B cell (primary cell): ENCODE results near the gene DDO. TPM values are rescaled to one million over a fixed set of nuclear protein-coding genes. Genes with fewer than 3 reads are reported as not detected.

Experiments used
- ATAC-seq: fragments of 200-7000 bp; cut with Tn5 transposase; one replicate; pipeline ENCODE4 v1.10.0; 2021; ENCODE audit warnings: low read depth, mild to moderate bottlenecking, moderate number of reproducible peaks, moderate library complexity
- CTCF ChIA-PET: fragments of 350-600 bp; sonication (Branson Sonifier 250); formaldehyde crosslinking; loops from one replicate; lab custom pipeline; 2021; ENCODE audit warnings: antibody characterized with exemption, inconsistent platforms; lab: Charles Lee
- POLR2A ChIA-PET: fragments of 350-600 bp; sonication (Branson Sonifier 250); formaldehyde crosslinking; loops from one replicate; lab custom pipeline; 2021; ENCODE audit warnings: antibody characterized with exemption; lab: Charles Lee
- DNase-seq: peaks from one replicate; pipeline ENCODE4 v3.0.0; 2013
- H2AFZ ChIP-seq: 2 replicates; pipeline ENCODE4 v1.6.1; 2012; ENCODE audit warnings: mild to moderate bottlenecking, low read depth, low read length; ENCODE audit not compliant: insufficient read depth, poor library complexity, severe bottlenecking
- H3K27ac ChIP-seq, 2 donors: 1 replicate in 1 of 2; 2 replicates in 1 of 2; pipeline ENCODE4 v1.5.1; 2012 to 2013; ENCODE audit warnings: low read length in 2 of 2, mild to moderate bottlenecking in 2 of 2, moderate library complexity in 1 of 2
- H3K27me3 ChIP-seq, 4 experiments: fragments of 200-600 bp in 1 of 4; sonication (generic) in 1 of 4; replicated peaks in 1 of 4; 1 replicate in 2 of 4; 2 replicates in 2 of 4; pipeline versions ENCODE4 v1.6.1 to v1.7.0; 2013 to 2016; ENCODE audit warnings: low read length in 3 of 4, mild to moderate bottlenecking in 2 of 4, mixed read lengths in 1 of 4, moderate library complexity in 1 of 4; ENCODE audit not compliant: insufficient read depth in 4 of 4, control insufficient read depth in 3 of 4; ENCODE audit errors: control extremely low read depth in 1 of 4
- H3K36me3 ChIP-seq, 2 experiments: replicated peaks in 1 of 2; 1 replicate in 1 of 2; 2 replicates in 1 of 2; pipeline versions ENCODE4 v1.6.1 to v1.7.1; 2013; ENCODE audit warnings: low read length in 1 of 2; ENCODE audit not compliant: insufficient read depth in 2 of 2, control insufficient read depth in 1 of 2; ENCODE audit errors: control extremely low read depth in 1 of 2, extremely low read depth in 1 of 2
- H3K4me1 ChIP-seq, 2 donors: fragments of 200-600 bp in 1 of 2; sonication (generic) in 1 of 2; 1 replicate in 1 of 2; 2 replicates in 1 of 2; pipeline versions ENCODE4 v1.5.1 to v1.6.1; 2013 to 2017; ENCODE audit warnings: low read length in 2 of 2; ENCODE audit not compliant: control insufficient read depth in 2 of 2, insufficient read depth in 2 of 2
- H3K4me2 ChIP-seq: replicated peaks from 2 replicates; pipeline ENCODE3; 2012; ENCODE audit warnings: mild to moderate bottlenecking, low read depth, low read length; ENCODE audit not compliant: poor library complexity, severe bottlenecking
- H3K4me3 ChIP-seq, 5 experiments: fragments of 200-600 bp in 1 of 5; sonication (generic) in 1 of 5; 1 replicate in 3 of 5; 2 replicates in 2 of 5; pipeline versions ENCODE4 v1.5.1 to v1.7.0; 2011 to 2016; ENCODE audit warnings: low read length in 4 of 5, mild to moderate bottlenecking in 4 of 5, low read depth in 2 of 5, control low read depth in 1 of 5, moderate library complexity in 1 of 5; ENCODE audit not compliant: insufficient read depth in 1 of 5; ENCODE audit errors: control extremely low read depth in 1 of 5, extremely low read depth in 1 of 5
- H3K79me2 ChIP-seq: fragments of 200-600 bp; sonication (generic); one replicate; pipeline ENCODE4 v1.6.0; 2016; ENCODE audit warnings: low read length; ENCODE audit not compliant: control insufficient read depth, insufficient read depth
- H3K9ac ChIP-seq: fragments of 200-600 bp; sonication (generic); 2 replicates; pipeline ENCODE4 v1.6.1; 2017; ENCODE audit warnings: mild to moderate bottlenecking, low read length, moderate library complexity
- H3K9me3 ChIP-seq, 3 donors: one replicate each; pipeline versions ENCODE4 v1.6.1 to v1.7.1; 2013; ENCODE audit warnings: low read length in 2 of 3; ENCODE audit not compliant: control insufficient read depth in 2 of 3, insufficient read depth in 1 of 3; ENCODE audit errors: control extremely low read depth in 1 of 3
- H4K20me1 ChIP-seq: 2 replicates; pipeline ENCODE4 v1.6.0; 2012; ENCODE audit warnings: mild to moderate bottlenecking, low read length; ENCODE audit not compliant: insufficient read depth, control insufficient read depth, poor library complexity, severe bottlenecking
- H3K27ac Mint-ChIP-seq: one replicate; pipeline ENCODE4 v1.8.0; 2021; ENCODE audit warnings: mixed read lengths
- H3K27me3 Mint-ChIP-seq: one replicate; pipeline ENCODE4 v1.8.0; 2021; ENCODE audit warnings: mixed read lengths
- H3K4me1 Mint-ChIP-seq: one replicate; pipeline ENCODE4 v1.8.0; 2021; ENCODE audit warnings: mixed read lengths
- H3K4me3 Mint-ChIP-seq: one replicate; pipeline ENCODE4 v1.8.0; 2021; ENCODE audit warnings: mixed read lengths
- H3K9me3 Mint-ChIP-seq: one replicate; pipeline ENCODE4 v1.8.0; 2022; ENCODE audit warnings: mixed read lengths; ENCODE audit not compliant: insufficient read depth
- EZH2 ChIP-seq: IDR thresholded peaks from 2 replicates; pipeline ENCODE4 v1.6.1; 2012; ENCODE audit warnings: borderline replicate concordance, low read depth, mild to moderate bottlenecking, moderate library complexity, low read length; ENCODE audit not compliant: insufficient read depth, poor library complexity, severe bottlenecking
- WGBS: methylation state at CpG from one replicate; pipeline ENCODE4 v1.1.5; 2013; ENCODE audit warnings: missing lambda C conversion rate; ENCODE audit not compliant: insufficient coverage; 5-methylcytosine and 5-hydroxymethylcytosine counted together
- intact Hi-C: fragments of 100-400 bp; cut with micrococcal nuclease; formaldehyde crosslinking; loops from one replicate; pipeline ENCODE4 v1.10.0; 2022
- polyA plus RNA-seq: library from polyadenylated mRNA; depleted of rRNA; stranded (reverse); fragments of >200 nt; gene quantifications from 2 replicates; pipeline ENCODE4 v1.2.3, GENCODE V29; 2012
- total RNA-seq, 2 donors: library from RNA; stranded (reverse); fragments of 120-200 nt in 1 of 2; gene quantifications; 1 replicate in 1 of 2; 2 replicates in 1 of 2; pipeline versions ENCODE4 v1.2.3 to v1.2.4, GENCODE V29; 2013 to 2022
- TF ChIP-seq, protein P1 (sequence below): fragments of 200-600 bp; IDR thresholded peaks from one replicate; pipeline ENCODE4 v1.8.0; 2022; ENCODE audit warnings: antibody characterized with exemption, mild to moderate bottlenecking

DDO gene
- total and polyA plus RNA-seq, 2 donors (not counting 1 experiment from before 2014, with no cell fraction given), result not detected

DNA sequence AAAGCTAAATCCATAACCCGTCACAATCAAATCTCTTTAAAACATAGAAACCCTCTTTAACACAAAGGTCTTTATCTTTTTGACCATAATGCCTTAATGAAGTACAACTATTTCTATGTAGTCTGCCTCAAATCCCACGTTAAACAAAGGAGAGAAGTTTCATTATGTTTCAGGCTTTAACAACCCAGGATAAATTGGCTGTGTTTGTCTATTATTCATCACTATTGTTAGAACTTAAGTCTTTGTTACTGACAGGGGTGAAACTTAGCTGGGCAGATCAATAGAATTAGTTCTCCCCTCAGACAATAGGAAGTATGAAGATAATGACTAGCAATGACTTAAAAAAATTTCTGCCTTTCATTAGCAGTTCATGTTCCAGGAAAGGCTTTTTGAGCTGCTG, 47.1 kb downstream of the DDO start:
- Mint-ChIP-seq H3K27me3 (peaks cover 39% of the 10 kb centered on the region), H3K4me1 (peaks cover 4% of the 10 kb centered on the region), H3K27ac (no peak overlapping the region), H3K9me3 (no peaks in the 10 kb centered on the region), H3K4me3 (no peak overlapping the region)
- Histone ChIP-seq H3K36me3 (no peaks in the 10 kb centered on the region), H3K9me3 (no peaks in the 10 kb centered on the region), H3K27me3 (peaks cover 0 to 10% (median 4%) of the 10 kb centered on the region in 4 experiments), H4K20me1 (no peaks in the 10 kb centered on the region), H3K4me3 (no peak overlapping the region), H3K4me2 (no peak overlapping the region), H3K27ac (no peak overlapping the region), H3K4me1 (no peaks in the 10 kb centered on the region), H3K9ac (no peak overlapping the region), H3K79me2 (no peaks in the 10 kb centered on the region), H2AFZ (no peak overlapping the region)
- WGBS, result no CpG with 5 or more reads among the region's 2 CpGs
- CTCF ChIA-PET, result no interaction called here
- no peak for ATAC-seq
- no peak for DNase-seq
- no peak for TF ChIP-seq EZH2
- TF ChIP-seq, protein P1, sequence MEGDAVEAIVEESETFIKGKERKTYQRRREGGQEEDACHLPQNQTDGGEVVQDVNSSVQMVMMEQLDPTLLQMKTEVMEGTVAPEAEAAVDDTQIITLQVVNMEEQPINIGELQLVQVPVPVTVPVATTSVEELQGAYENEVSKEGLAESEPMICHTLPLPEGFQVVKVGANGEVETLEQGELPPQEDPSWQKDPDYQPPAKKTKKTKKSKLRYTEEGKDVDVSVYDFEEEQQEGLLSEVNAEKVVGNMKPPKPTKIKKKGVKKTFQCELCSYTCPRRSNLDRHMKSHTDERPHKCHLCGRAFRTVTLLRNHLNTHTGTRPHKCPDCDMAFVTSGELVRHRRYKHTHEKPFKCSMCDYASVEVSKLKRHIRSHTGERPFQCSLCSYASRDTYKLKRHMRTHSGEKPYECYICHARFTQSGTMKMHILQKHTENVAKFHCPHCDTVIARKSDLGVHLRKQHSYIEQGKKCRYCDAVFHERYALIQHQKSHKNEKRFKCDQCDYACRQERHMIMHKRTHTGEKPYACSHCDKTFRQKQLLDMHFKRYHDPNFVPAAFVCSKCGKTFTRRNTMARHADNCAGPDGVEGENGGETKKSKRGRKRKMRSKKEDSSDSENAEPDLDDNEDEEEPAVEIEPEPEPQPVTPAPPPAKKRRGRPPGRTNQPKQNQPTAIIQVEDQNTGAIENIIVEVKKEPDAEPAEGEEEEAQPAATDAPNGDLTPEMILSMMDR, result no peak
- intact Hi-C loops, result no loop called here
- POLR2A ChIA-PET, result no interaction called here

DNA sequence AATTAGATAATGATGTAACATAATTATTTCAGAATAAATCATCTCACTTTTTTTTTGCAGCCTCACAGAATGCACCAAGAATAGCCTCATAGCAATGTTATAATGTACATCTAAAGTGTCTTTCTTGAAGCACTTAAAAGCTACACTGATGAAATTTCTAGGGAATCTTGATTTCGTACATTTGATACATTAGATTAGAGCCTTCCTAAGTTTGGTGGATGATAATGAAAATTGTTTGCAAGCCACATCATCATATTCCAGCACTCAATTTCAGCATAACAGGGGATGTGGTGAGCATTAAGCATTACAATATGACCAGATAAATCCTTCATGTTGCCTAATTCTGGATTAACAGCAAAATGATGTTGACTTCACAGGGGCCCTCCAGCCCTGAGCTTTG, 47.5 kb downstream of the DDO start:
- TF ChIP-seq EZH2, result no peak
- TF ChIP-seq, protein P1, result no peak
- Mint-ChIP-seq H3K27ac (no peak overlapping the region), H3K9me3 (no peaks in the 10 kb centered on the region), H3K4me1 (peaks cover 3% of the 10 kb centered on the region), H3K4me3 (no peak overlapping the region), H3K27me3 (peaks cover 42% of the 10 kb centered on the region)
- no peak overlapping the region for H3K9ac ChIP-seq
- H2AFZ ChIP-seq, result no peak overlapping the region
- WGBS, result no CpG with 5 or more reads among the region's 1 CpG
- DNase-seq (no peak), ATAC-seq (no peak)
- POLR2A ChIA-PET, result no interaction called here
- no peaks in the 10 kb centered on the region for H3K4me1 ChIP-seq
- no peak overlapping the region for H3K4me3 ChIP-seq
- no peaks in the 10 kb centered on the region for H4K20me1 ChIP-seq
- no peaks in the 10 kb centered on the region for H3K36me3 ChIP-seq
- H3K27ac ChIP-seq, result no peak overlapping the region
- peaks cover 0 to 10% (median 4%) of the 10 kb centered on the region in 4 experiments for H3K27me3 ChIP-seq
- H3K9me3 ChIP-seq, result no peaks in the 10 kb centered on the region
- intact Hi-C loops, result no loop called here
- CTCF ChIA-PET, result no interaction called here
- H3K4me2 ChIP-seq, result no peak overlapping the region
- H3K79me2 ChIP-seq, result no peaks in the 10 kb centered on the region
